NCI-H82 (cell line): ENCODE measurements around the gene HSPA12B.

Source experiments
- DNase-seq: peaks from one replicate; lab custom pipeline; 2025; lab: John Stamatoyannopoulos, UW

HSPA12B gene

GRCh38 chr20:3749087-3749688 lies 16.7 kb downstream of the HSPA12B start:
- DNase-seq = peak; percentile 45

- DNase-seq = peak; percentile 92
Observed at GRCh38 chr20:3749689-3750531, 17.4 kb downstream of the HSPA12B start.

GRCh38 chr20:3751305-3751674 lies 18.8 kb downstream of the HSPA12B start:
- DNase-seq = no peak

- peak; percentile 84 for DNase-seq
Observed at GRCh38 chr20:3751675-3752385, 19.3 kb downstream of the HSPA12B start.

GRCh38 chr20:3752386-3752759 lies 19.9 kb downstream of the HSPA12B start:
- DNase-seq = no peak

- peak; percentile 84 for DNase-seq
Observed at GRCh38 chr20:3753098-3753497, 20.6 kb downstream of the HSPA12B start.

- DNase-seq = no peak
Observed at GRCh38 chr20:3753501-3754275, 21.2 kb downstream of the HSPA12B start.

- DNase-seq = no peak
Observed at GRCh38 chr20:3754276-3754630, 21.8 kb downstream of the HSPA12B start.

GRCh38 chr20:3755269-3755668 lies 22.8 kb downstream of the HSPA12B start:
- no peak for DNase-seq

GRCh38 chr20:3755814-3756480 lies 23.5 kb downstream of the HSPA12B start:
- no peak for DNase-seq

- no peak for DNase-seq
Observed at GRCh38 chr20:3757268-3757667, 24.8 kb downstream of the HSPA12B start.

GRCh38 chr20:3758566-3758965 lies 26.1 kb downstream of the HSPA12B start:
- no peak for DNase-seq

GRCh38 chr20:3759316-3759823 lies 26.9 kb downstream of the HSPA12B start:
- no peak for DNase-seq

GRCh38 chr20:3759884-3760283 lies 27.4 kb downstream of the HSPA12B start:
- DNase-seq = no peak

- no peak for DNase-seq
Observed at GRCh38 chr20:3760655-3761348, 28.3 kb downstream of the HSPA12B start.

- DNase-seq = no peak
Observed at GRCh38 chr20:3763671-3764601, 31.5 kb downstream of the HSPA12B start.

GRCh38 chr20:3764659-3765058 lies 32.2 kb downstream of the HSPA12B start:
- DNase-seq = no peak

- DNase-seq = peak; percentile 57
Observed at GRCh38 chr20:3765171-3765882, 32.8 kb downstream of the HSPA12B start.
